ENCODE results near the gene PMP22. TPM values are rescaled to one million over a fixed set of nuclear protein-coding genes. Genes with fewer than 3 reads are reported as not detected.
A peak's percentile ranks its signal among the peaks of the same experiment; 100 is the strongest.

Gene PMP22
- polyA plus RNA-seq, 1 donor: 228 TPM

GRCh38 chr17:15274017-15274416, 8.9 kb upstream of the PMP22 start:
- DNase-seq (ENCODE audit: low read depth): no peak

GRCh38 chr17:15273141-15273793, 8.1 kb upstream of the PMP22 start:
- DNase-seq (ENCODE audit: low read depth): no peak

DNA sequence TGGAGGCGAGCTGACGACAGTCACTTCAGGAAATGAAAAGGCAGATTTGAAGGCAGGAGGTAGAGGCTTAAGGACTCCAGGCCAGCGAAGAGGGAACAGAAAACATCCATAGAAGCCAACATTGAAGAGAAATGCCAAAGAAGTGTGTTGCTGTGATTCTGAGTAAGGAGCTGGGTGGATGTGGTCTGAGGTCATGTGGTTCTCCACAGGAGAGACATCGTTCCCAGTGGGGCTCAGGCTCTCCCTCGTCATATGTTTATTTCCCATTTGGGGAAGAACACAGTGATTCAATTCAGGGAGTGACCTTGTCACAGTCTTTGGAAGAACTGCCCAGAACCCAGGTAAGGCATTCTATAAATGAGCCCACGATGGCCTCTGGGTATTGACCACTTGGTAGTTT, 6.6 kb upstream of the PMP22 start:
- DNase-seq (ENCODE audit: low read depth): no peak

- DNase-seq (ENCODE audit: low read depth): no peak
These were observed 5.7 kb upstream of the PMP22 start for GRCh38 chr17:15270628-15271381.

- no peak for DNase-seq (ENCODE audit: low read depth)
These were observed 4.6 kb upstream of the PMP22 start for GRCh38 chr17:15269780-15270089.

DNA sequence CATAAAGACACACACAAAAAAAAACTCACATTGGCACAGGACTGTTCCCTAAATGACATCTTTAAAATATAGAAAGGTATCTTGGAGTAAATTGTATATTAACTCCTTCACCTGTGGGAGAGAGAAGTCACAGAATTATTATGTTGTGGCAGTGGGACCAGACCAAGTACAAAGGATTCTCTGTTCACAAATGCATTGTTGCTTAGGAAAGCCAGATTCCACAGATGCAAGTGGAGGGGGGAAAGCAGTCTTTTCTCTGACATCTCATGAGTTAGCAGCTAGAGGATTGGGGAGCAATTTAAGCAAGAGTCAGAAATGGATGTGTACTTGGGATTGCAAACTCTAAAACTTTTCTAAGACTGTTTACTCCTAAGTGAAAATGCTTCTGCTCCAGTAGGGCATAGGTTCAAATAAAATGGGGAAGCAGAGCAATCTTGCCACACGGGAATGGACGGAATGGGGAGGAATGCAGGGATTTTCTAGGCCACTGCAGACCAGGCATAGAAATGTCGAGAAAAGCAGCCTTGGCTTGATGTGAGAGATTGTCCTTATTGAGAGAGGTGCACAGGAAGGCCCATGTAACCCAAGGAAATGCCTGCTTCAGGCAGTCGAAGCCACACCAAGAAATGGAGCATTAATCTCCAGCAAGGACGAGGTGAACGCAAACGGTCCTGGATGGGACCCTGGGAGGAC, 4.1 kb upstream of the PMP22 start:
- no peak for DNase-seq (ENCODE audit: low read depth)

- peak; percentile 68 for DNase-seq (ENCODE audit: low read depth)
These were observed 3.3 kb upstream of the PMP22 start for GRCh38 chr17:15268461-15268860.

DNA sequence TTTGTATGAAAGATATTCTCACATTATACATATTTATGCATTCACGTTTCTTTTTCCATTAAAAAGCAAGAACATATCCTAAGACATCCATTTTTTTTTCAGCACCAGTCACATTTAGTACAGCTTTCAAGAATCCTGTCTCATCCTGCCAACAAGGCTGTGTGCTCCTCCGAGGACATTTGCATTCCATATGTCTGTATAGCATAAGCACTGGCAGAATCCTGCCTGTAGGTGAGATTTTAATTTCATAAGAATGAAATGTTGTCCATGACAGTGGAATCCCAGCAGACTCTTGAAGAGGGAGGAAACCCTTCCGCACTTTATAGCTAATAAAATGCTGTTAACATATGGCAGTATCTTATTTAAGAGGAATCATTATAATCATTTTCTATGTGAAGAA, 2.9 kb upstream of the PMP22 start:
- DNase-seq (ENCODE audit: low read depth): no peak

- no peak for DNase-seq (ENCODE audit: low read depth)
These were observed 1.4 kb upstream of the PMP22 start for GRCh38 chr17:15266325-15267125.

GRCh38 chr17:15264542-15264941, 584 bp downstream of the PMP22 start:
- DNase-seq (ENCODE audit: low read depth): no peak

- no peak for DNase-seq (ENCODE audit: low read depth)
These were observed 1.4 kb downstream of the PMP22 start for GRCh38 chr17:15263680-15264079.

GRCh38 chr17:15263206-15263579, 1.9 kb downstream of the PMP22 start:
- no peak for DNase-seq (ENCODE audit: low read depth)

- DNase-seq (ENCODE audit: low read depth): peak; percentile 86
These were observed 2.6 kb downstream of the PMP22 start for GRCh38 chr17:15262291-15263205.

DNA sequence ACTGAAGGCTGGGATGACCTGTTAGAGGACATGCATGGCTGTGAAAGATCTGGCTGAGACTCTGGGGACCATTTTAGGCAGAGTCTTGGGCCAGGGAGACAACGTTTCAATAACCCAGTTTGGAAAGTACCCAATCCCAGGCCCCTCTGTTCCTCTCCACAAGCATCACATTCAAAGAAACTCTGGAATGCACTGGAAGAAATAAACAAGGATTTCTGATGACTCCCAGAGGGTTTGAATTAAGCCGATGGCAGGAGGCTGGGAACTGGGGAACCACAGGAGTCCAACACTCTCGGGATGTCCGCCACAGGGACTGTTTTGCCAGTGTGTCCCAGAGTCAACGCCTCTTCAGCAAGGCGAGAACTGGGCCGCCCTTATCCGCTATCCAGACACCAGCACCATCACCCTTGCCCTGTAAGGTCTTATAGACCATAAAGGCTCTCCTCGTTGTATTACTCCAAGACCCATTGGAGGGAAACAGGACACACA, 3.3 kb downstream of the PMP22 start:
- DNase-seq (ENCODE audit: low read depth): no peak

DNA sequence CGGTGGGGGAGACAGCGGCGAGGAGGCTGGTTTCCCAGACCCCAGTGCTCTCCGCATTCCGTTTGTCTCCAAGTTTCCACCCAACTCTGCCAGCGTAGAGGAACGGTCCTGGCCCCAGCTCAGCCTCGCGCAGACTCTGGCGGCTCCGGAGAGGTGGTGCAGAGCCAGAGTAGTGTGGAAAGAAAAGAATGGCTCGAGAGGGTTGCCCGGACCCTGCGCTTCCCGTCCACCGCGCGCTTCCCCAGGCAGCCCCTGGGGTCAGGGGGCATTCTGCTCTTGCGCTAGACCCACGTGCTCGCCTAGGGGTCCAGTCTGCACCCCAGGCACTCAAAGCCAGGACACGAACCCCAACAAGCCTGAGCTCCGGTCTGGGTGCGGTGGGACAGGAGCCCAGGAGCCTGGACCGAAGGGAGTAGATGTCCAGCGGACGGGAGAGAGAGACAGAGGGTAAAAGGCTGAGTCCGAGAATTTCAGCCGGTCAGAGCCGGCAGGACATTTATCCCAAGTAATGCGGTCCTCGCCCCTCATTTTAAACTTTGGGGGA, 3.8 kb downstream of the PMP22 start:
- DNase-seq (ENCODE audit: low read depth): no peak

DNA sequence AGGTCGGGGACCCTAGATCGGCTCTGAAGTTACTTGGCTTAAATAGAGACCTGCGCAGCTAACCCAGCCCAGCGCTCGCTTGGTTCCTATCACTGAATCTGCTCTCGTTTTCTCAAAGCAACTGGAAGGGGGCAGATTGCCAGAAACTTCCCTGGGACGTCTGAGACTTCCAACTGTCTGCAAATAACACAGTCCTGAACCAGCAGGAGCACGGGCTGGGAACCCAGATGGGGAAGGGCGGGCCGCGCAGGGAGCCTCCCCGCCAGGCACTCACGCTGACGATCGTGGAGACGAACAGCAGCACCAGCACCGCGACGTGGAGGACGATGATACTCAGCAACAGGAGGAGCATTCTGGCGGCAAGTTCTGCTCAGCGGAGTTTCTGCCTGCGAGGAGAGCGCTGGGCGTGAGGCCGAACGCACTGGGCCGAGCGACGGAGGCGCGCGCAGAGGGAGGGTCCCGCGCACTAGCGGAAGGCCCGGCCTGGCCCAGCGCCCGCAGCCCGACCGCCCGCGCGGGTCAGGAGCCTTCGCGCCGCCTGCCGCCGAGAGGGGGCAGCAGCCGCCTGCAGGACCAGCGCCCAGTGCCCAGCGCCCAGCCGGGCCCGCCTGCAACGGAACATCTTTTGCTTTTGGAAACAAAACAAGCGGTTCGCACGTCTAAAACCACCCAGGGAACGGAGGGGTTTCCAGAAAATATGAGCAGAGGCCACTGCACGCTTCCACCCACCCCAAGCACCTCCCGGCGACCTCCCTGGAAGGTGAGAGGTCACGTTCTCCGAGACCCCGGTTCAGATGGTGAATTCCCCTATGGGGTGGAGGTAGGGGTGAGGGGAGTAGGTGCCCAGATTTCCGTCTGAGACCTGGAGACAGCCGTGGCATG, 4.5 kb downstream of the PMP22 start:
- DNase-seq (ENCODE audit: low read depth): peak; percentile 87

DNA sequence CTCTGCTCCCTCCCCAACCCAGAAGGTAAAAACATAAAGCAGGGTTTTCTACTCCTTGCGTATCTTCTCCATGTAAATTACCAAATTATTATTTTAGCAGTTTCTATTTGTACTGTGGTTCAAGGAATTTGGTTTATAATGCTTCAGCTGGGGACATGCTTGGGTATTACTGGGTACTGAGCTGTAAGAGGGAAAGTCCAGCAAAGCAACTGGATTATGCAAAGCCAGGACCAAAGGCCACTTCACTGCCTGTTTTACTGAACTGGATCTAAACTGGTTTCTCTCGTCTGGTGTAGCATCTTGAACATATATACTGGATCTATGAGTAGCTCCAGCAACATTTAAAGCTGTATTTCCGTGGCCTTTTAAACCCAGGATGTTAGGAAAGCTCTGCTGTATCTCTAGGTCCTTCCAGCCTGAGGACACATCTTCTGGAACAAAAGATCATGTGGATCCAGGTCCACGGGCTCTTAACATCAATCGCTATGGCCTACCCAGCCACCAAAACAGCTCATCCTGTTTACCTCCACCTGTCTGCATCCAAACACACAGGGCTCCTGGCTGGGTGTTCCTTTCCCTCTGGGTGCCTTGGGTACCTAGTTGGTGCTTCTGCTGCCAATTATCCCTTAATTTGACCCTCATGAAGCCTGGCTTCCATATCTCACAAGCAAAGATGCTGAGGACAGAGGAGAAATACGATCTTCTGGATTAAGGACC, 7.2 kb downstream of the PMP22 start:
- DNase-seq (ENCODE audit: low read depth): no peak

- DNase-seq (ENCODE audit: low read depth): peak; percentile 63
These were observed 7.8 kb downstream of the PMP22 start for GRCh38 chr17:15257258-15257788.

- DNase-seq (ENCODE audit: low read depth): no peak
These were observed 8.4 kb downstream of the PMP22 start for GRCh38 chr17:15256689-15257088.

Measured in forelimb muscle (tissue), 1 donor.